Mammary epithelial cell (primary cell): Measurements from ENCODE around the gene PMPCB.
"Not testable (repeated sequence)": the region's sequence is repeated elsewhere in the genome, so short reads cannot be mapped to it uniquely, and the experiment has no call there.

Source experiments
- EZH2 ChIP-seq: IDR thresholded peaks from 2 replicates; pipeline ENCODE4 v1.6.1; 2012; ENCODE audit warnings: low read length, inconsistent platforms, borderline replicate concordance
- TF ChIP-seq, protein P1 (sequence below), 2 donors: IDR thresholded peaks in 1 of 2; conservative IDR thresholded peaks in 1 of 2; 2 replicates each; pipeline ENCODE4 v1.5.1; 2011 to 2012; ENCODE audit warnings: inconsistent platforms in 2 of 2, low read length in 2 of 2, mild to moderate bottlenecking in 2 of 2, control low read depth in 1 of 2, low read depth in 1 of 2; ENCODE audit not compliant: insufficient read depth in 1 of 2; ENCODE audit errors: extremely low read depth in 1 of 2

DNA sequence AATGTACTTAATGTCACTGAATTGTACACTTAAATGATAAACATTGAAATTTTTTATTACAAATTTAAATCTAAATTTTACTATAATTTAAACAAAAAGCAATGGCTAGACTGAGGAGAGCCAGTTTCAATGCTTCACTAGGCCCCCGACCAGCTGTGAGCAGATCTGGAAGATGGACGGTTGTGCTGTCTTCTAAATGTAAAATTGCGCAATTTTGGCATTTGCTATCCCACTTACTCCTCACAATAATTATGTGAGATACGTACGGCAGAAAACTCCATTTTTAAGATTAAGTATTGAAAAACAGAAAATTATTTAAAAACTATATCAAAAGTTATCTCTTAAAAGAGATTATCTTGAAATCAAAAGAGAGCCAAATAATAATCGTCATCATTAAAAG, 23.9 kb upstream of the PMPCB start:
- TF ChIP-seq, protein P1, sequence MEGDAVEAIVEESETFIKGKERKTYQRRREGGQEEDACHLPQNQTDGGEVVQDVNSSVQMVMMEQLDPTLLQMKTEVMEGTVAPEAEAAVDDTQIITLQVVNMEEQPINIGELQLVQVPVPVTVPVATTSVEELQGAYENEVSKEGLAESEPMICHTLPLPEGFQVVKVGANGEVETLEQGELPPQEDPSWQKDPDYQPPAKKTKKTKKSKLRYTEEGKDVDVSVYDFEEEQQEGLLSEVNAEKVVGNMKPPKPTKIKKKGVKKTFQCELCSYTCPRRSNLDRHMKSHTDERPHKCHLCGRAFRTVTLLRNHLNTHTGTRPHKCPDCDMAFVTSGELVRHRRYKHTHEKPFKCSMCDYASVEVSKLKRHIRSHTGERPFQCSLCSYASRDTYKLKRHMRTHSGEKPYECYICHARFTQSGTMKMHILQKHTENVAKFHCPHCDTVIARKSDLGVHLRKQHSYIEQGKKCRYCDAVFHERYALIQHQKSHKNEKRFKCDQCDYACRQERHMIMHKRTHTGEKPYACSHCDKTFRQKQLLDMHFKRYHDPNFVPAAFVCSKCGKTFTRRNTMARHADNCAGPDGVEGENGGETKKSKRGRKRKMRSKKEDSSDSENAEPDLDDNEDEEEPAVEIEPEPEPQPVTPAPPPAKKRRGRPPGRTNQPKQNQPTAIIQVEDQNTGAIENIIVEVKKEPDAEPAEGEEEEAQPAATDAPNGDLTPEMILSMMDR (conservative IDR thresholded peaks at IDR 0.05 in 1 of 2, IDR thresholded peaks at IDR 0.05 in 1 of 2; ENCODE audit: extremely low read depth in 1 of 2, insufficient read depth in 1 of 2, low read depth in 1 of 2, low read length in 2 of 2): not testable (repeated sequence)
- not testable (repeated sequence) for TF ChIP-seq EZH2
